ENCODE measurements around the gene C20orf96. TPM values are rescaled to one million over a fixed set of nuclear protein-coding genes. Genes with fewer than 3 reads are reported as not detected.

The C20orf96 gene
- polyA plus RNA-seq, 1 experiment = 13.7 TPM

DNA sequence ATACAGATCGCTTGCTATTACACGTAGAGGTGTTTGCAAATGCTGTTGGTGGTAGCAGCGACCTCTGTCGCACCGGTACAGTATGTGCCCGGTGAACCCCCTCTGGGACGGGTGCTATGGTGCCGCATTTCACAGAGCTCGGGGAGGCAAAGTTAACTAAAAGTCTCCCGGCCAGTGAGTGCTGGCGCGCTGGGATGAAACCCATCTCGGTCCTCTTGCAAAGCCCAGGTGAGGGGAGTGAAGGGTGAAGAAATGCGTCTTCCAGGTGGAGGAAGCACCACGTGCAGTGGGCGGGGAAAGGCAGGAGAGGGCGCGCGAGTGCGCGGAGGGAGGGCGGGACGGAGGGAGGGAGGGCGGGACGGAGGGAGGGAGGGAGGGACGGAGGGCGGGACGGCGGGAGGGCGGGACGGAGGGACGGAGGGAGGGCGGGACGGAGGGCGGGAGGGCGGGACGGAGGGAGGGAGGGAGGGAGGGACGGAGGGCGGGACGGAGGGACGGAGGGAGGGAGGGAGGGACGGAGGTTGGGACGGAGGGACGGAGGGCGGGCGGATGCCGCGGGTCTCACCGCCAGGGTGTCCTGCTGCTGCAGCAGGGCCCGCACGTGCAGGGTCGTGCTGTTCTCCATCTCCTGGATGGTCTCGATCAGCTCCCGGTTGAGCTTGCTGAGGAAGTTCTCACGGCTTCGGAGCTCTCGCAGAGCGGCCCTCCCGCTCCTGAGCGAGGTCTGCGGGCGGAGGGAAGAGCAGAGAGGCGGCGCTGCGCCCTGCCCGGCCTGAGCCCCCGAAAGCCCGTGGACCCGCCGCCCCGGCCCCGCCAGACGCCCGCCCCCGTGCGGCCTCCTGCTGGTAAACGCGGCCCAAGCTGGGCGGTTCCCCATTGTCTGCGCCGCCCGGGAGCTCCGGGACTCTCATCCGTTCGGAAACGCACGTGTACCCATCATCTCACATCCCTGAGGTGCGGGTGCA, 11.7 kb downstream of the C20orf96 start:
- Histone ChIP-seq H3K4me3 (ENCODE audit: low read depth, low read length) (no peak overlapping the region), H3K9me3 (ENCODE audit: control insufficient read depth, insufficient read depth, low read length) (no peaks in the 10 kb centered on the region; the same call in 1 of the 2 replicates), H3K27me3 (ENCODE audit: control insufficient read depth, insufficient read depth, low read length) (no peaks in the 10 kb centered on the region), H3K27ac (ENCODE audit: low read depth, low read length) (no peak overlapping the region)
- DNase-seq (ENCODE audit: low read depth, low spot score) = no peak
- ChIA-PET POLR2A (no interaction called here), CTCF (interaction anchor here (0.7 to 0.8 kb wide), 2 partner anchors 13 to 20 kb away, joined by 3 to 4 read pairs; no protein-coding TSS in a partner anchor)
- TF ChIP-seq CTCF (IDR thresholded peaks at IDR 0.05; ENCODE audit: low read depth, low read length) = no peak

GRCh38 chr20:278181-278580, 12.4 kb downstream of the C20orf96 start:
- Histone ChIP-seq H3K4me3 (ENCODE audit: low read depth, low read length) (no peak overlapping the region), H3K27me3 (ENCODE audit: control insufficient read depth, insufficient read depth, low read length) (no peaks in the 10 kb centered on the region), H3K9me3 (ENCODE audit: control insufficient read depth, insufficient read depth, low read length) (no peaks in the 10 kb centered on the region; the same call in 1 of the 2 replicates), H3K27ac (ENCODE audit: low read depth, low read length) (no peak overlapping the region)
- no peak for TF ChIP-seq CTCF (IDR thresholded peaks at IDR 0.05; ENCODE audit: low read depth, low read length)
- ChIA-PET POLR2A (no interaction called here), CTCF (interaction anchor here (0.7 kb wide), 1 partner anchor 19 kb away, joined by 3 read pairs; no protein-coding TSS in a partner anchor)
- no peak for DNase-seq (ENCODE audit: low read depth, low spot score)

DNA sequence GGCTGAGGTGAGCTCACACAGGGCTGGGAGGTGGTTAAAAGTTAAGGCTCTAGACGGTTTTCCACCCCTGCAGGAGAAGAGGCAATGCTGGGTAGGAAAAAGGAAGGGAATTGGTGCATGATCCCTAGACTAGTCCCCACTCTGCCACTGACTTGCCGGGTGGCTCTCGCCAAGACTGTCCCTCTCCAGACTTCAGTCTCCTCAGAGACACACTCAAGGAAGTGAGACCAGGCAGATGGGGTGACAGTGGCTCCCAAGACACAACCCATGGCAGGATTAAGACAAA, 13.1 kb downstream of the C20orf96 start:
- no peak for TF ChIP-seq CTCF (IDR thresholded peaks at IDR 0.05; ENCODE audit: low read depth, low read length)
- POLR2A ChIA-PET = no interaction called here
- H3K27ac ChIP-seq (ENCODE audit: low read depth, low read length) = no peak overlapping the region
- no peaks in the 10 kb centered on the region for H3K27me3 ChIP-seq (ENCODE audit: control insufficient read depth, insufficient read depth, low read length)
- H3K4me3 ChIP-seq (ENCODE audit: low read depth, low read length) = no peak overlapping the region
- no peak for DNase-seq (ENCODE audit: low read depth, low spot score)
- no peaks in the 10 kb centered on the region; the same call in 1 of the 2 replicates for H3K9me3 ChIP-seq (ENCODE audit: control insufficient read depth, insufficient read depth, low read length)
- CTCF ChIA-PET = no interaction called here

- ChIA-PET CTCF (no interaction called here), POLR2A (no interaction called here)
- H3K27ac ChIP-seq (ENCODE audit: low read depth, low read length) = no peak overlapping the region
- TF ChIP-seq CTCF (IDR thresholded peaks at IDR 0.05; ENCODE audit: low read depth, low read length) = no peak
- no peak for DNase-seq (ENCODE audit: low read depth, low spot score)
- H3K9me3 ChIP-seq (ENCODE audit: control insufficient read depth, insufficient read depth, low read length) = no peaks in the 10 kb centered on the region; the same call in 1 of the 2 replicates
- H3K4me3 ChIP-seq (ENCODE audit: low read depth, low read length) = no peak overlapping the region
- no peaks in the 10 kb centered on the region for H3K27me3 ChIP-seq (ENCODE audit: control insufficient read depth, insufficient read depth, low read length)
These were observed 13.7 kb downstream of the C20orf96 start for GRCh38 chr20:276620-277495.
